Thyroid gland (tissue), 4 donors: Measurements from ENCODE around the gene MARK3.

Source experiments
- CTCF ChIP-seq, 6 experiments: fragments of 200-600 bp in 3 of 6; fragments of 450-650 bp in 3 of 6; sonication (generic) in 3 of 6; IDR thresholded peaks; one replicate each; pipeline ENCODE4 v1.5.1; 2016 to 2019; ENCODE audit warnings: antibody characterized with exemption in 6 of 6, mild to moderate bottlenecking in 2 of 6, inconsistent platforms in 1 of 6, moderate library complexity in 1 of 6
- POLR2A ChIP-seq, 2 donors: fragments of 450-650 bp; IDR thresholded peaks; one replicate each; pipeline ENCODE4 v1.6.1; 2017; ENCODE audit warnings: antibody characterized with exemption in 2 of 2, mild to moderate bottlenecking in 2 of 2, moderate library complexity in 1 of 2

GRCh38 chr14:103456167-103456835 is 71.1 kb downstream of the MARK3 start:
- TF ChIP-seq CTCF (IDR thresholded peaks at IDR 0.05) (no peak), POLR2A (IDR thresholded peaks at IDR 0.05) (no peak)
